IPS-18c (cell line): Measurements from ENCODE around the gene MAML2.

Source experiments
- H3K4me3 ChIP-seq: 2 replicates; pipeline ENCODE4 v1.7.0; 2013; ENCODE audit warnings: low read depth, mild to moderate bottlenecking, low read length, moderate library complexity; ENCODE audit not compliant: insufficient read depth
- H3K9me3 ChIP-seq: one replicate; pipeline ENCODE4 v1.6.1; 2013; ENCODE audit warnings: mild to moderate bottlenecking, low read length, moderate library complexity; ENCODE audit not compliant: control insufficient read depth, insufficient read depth

Gene MAML2

DNA sequence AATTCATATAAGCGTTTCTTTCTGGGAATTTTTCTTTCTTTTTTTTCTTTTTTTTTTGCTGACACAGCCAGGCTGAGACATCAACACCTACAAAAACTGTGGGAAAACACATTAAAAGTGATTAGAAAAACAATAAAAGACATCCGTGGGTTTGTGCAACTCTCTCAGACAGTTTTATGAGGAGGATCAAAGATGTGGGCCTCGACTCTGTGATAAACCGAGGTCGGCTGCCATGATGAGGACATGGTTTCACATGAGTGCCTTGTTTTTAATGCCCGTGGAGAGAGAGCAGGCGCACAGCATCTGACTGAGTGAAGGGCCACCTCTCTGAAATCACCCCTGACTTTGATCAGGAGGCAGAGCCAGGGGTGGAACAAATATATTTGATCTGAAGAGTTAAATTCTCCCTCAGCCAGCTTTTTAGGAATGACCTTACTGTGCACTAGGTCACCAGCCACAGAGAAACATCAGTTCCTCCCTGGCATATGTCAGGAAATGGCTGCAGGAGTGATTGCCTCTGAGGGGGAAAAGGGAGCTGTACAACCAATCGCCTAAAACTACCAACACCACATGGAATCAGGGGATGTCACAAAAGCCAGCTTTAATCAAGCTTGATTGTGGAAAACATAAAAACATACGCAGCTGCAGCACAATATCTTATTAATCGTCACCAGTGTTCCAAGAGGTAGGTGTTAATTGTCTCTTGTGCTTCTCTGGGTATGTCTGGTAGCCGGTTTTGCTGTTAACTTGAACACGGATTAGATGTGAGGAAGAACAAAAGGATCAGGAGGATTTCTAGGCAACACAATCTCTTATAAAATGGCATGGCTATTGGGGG lies 164.7 kb downstream of the MAML2 start:
- Histone ChIP-seq H3K9me3 (no peaks in the 10 kb centered on the region), H3K4me3 (no peak overlapping the region)

DNA sequence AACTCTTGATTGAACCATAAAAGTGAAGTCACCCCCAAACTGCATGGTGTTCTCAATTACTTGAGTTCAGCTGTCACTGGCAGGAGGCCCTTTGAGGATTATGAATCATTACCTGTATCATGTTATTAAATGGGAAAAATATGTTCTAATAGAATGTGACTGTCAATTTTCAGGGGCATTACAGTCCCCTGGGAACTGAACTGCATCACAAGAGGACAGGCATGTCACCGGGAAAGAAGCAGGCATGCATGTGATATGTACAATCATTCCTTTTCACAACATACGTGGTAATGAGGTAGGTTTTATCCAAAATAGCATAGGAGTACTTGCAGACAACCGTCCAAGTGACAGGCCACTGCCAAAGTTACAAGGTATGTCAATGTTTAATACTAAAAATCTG lies 165.8 kb downstream of the MAML2 start:
- Histone ChIP-seq H3K9me3 (no peaks in the 10 kb centered on the region), H3K4me3 (no peak overlapping the region)

GRCh38 chr11:96173906-96174305 lies 169.1 kb downstream of the MAML2 start:
- H3K9me3 ChIP-seq, result no peaks in the 10 kb centered on the region
- H3K4me3 ChIP-seq, result no peak overlapping the region

DNA sequence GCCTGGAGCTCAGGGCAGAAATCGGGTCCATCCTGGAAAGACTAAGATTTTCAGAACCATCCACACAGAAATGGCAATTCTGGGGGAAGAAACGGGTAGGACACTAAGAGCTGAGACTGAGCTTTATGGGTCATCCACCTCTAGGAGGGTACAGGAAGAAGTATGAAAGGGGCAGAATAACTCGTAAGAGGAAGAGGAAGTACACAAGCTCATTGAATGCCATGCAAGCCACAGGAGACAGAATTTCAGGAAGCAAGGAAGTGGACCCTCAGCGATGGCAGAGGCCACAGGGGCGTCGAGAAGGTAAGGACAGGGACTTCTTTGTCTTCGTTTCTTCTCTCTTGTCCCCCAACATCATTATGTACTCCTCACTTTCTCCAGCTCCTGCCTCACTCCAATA lies 169.6 kb downstream of the MAML2 start:
- H3K4me3 ChIP-seq, result no peak overlapping the region
- H3K9me3 ChIP-seq, result no peaks in the 10 kb centered on the region

GRCh38 chr11:96172604-96173003 lies 170.4 kb downstream of the MAML2 start:
- no peaks in the 10 kb centered on the region for H3K9me3 ChIP-seq
- H3K4me3 ChIP-seq, result no peak overlapping the region

DNA sequence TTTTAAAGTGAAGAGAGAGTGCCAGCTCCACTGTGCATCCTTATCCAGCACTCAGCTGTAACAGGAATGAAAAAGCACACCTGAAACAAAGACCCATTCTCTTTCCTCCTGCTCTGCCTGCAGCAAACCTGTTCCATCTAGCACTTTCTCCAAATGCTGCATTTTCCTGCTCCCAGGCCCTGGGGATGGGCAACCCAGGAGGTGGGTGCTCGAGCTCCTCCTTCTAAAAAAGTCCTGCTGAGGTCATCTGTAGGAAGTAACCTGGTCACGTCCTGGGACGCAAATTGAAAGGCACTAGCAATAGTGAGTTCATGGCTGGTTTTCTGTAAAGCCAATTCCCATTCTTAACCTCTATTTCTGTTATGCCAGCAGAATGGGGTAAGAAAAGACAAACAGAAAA lies 173.7 kb downstream of the MAML2 start:
- no peaks in the 10 kb centered on the region for H3K9me3 ChIP-seq
- H3K4me3 ChIP-seq, result no peak overlapping the region

GRCh38 chr11:96168623-96169022 lies 174.4 kb downstream of the MAML2 start:
- no peak overlapping the region for H3K4me3 ChIP-seq
- H3K9me3 ChIP-seq, result no peaks in the 10 kb centered on the region

DNA sequence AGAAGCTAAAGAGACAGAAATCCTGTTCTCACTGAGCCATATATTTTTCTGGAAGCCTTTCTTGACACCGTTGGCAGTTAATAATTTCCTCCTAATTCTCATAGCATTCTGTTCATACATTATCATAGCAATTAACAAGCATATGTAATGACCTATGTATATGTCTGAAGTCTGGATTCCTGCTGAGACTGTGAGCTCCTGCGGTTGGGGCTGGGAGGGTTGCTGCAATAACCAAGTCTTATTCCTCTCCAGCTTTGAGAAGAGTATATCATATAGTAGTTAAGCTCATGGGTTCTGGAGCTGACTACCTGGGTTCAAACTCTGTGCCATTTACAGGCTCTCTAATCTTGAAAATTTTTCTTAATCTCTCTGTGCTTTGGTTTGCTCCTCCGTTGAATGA lies 175.2 kb downstream of the MAML2 start:
- H3K4me3 ChIP-seq, result no peak overlapping the region
- H3K9me3 ChIP-seq, result no peaks in the 10 kb centered on the region

DNA sequence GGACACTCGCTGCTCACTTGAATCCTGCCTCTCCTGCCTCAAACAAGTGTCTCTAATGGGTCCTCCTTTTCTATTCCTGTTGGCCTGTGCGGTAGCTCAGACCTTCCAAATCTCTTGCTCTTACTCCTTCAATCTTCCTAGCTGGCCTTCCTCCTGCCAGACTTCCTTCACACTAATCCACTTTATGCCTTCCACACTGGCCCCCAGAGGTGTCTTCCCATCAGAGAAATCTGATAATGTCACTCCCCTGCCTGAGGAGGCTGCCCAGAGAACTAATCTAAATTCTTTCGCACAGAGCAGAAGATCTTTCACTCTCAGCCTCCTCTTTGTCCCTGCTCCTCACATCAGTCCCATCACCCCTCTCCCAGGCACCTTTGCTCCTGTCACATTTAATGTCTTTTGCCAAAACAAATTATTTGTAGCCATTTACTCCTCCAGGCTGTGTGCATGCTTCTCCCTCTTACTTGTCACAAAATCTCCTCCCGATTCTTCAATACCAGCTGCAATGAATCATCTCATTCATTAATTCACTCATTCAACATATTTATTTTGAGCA lies 175.7 kb downstream of the MAML2 start:
- no peak overlapping the region for H3K4me3 ChIP-seq
- no peaks in the 10 kb centered on the region for H3K9me3 ChIP-seq

DNA sequence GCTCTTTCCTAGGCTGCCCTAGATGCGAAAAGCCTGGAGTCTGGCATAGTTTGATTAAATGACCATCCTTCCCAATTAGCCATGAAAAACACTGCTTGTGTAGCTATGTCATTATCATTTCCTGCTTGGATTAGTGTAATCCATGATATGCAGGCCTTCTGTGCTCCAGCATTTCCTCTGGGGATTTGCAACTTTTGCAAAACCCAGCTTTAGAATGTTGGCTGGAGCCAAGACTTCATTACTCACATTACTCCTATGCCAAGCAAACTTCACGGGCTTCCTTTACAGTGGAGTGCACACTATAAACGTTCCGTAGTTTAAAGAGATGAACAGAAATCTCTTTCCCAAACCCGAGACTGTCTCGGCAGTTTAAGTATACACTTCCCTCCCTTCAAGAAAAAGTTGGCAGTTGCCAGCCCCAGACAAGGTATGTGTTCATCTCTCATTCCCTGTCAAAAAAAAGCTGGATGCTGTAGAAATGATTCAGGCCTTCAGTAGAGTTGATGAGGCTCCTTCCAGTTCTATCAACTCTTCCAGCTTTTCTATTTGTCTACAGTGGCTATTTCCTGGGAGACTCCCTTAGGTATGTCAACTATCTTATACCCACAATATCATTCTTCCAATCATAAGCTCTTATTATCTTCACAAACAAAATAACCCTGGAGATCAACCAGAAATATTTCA lies 180.0 kb downstream of the MAML2 start:
- no peaks in the 10 kb centered on the region for H3K9me3 ChIP-seq
- no peak overlapping the region for H3K4me3 ChIP-seq

GRCh38 chr11:96161307-96162089 lies 181.5 kb downstream of the MAML2 start:
- H3K9me3 ChIP-seq, result no peaks in the 10 kb centered on the region
- no peak overlapping the region for H3K4me3 ChIP-seq

- Histone ChIP-seq H3K4me3 (no peak overlapping the region), H3K9me3 (no peaks in the 10 kb centered on the region)
Observed at GRCh38 chr11:96160732-96161306, 182.2 kb downstream of the MAML2 start.

- H3K9me3 ChIP-seq, result peaks cover 2% of the 10 kb centered on the region
- H3K4me3 ChIP-seq, result no peak overlapping the region
Observed at GRCh38 chr11:96159968-96160367, 183.0 kb downstream of the MAML2 start.

DNA sequence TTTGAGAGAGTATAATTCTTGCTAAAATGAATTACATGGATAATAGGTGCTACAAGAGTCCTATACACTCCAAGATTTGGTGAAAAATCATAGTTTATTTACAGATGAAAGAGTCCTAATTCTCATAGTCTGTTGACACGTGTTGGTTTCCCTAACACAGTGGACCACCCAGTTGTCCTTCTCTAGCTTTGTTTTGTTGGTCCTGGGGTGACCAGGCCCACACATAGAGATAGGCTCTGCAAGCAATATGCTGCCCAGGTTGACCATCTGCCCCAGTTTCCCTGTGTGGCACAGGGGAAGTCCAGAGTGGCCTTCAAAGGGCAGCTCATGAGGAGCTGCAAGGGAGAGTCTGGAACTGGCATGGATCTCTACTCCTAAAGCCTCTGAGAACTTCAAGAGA lies 184.9 kb downstream of the MAML2 start:
- no peak overlapping the region for H3K4me3 ChIP-seq
- H3K9me3 ChIP-seq, result peaks cover 2% of the 10 kb centered on the region

DNA sequence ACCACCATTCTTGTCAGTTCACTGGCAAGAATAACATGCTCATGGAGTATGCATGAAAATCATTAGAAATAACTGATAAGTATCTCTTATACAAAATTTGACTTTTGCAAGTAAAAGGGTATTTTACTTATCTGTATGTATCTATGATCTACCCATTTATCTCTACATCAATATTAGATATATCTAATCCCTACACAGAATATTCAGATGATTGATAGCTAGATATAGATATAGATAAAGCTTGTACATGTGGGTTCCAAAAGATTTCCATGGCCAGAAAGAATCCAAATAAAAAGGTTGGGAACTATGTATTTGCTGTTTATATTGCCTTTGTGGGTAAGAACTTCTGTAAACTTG lies 185.5 kb downstream of the MAML2 start:
- H3K4me3 ChIP-seq, result no peak overlapping the region
- peaks cover 2% of the 10 kb centered on the region for H3K9me3 ChIP-seq

DNA sequence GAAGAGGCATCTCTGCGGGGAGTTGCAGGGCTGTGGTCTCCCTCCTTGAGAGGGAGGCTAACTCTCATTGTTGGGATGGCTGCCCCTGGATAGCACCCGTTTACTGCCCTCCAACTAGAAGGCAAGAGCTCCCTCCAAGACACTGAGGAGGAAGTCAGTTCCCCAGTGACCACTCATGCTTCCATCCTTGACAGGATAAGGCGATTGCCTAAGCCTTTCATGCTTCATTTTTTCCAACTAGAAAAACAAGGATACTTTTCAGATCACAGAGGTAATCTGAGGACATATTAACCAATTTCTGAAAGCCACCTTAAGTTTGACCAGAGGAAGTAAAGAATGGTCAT lies 186.6 kb downstream of the MAML2 start:
- H3K9me3 ChIP-seq, result peaks cover 2% of the 10 kb centered on the region
- H3K4me3 ChIP-seq, result no peak overlapping the region

- H3K9me3 ChIP-seq, result peaks cover 2% of the 10 kb centered on the region
- H3K4me3 ChIP-seq, result no peak overlapping the region
Observed at GRCh38 chr11:96155627-96156378, 187.2 kb downstream of the MAML2 start.
